AG04449 (cell line): ENCODE measurements around the gene RBP5.

Source experiments
- CTCF ChIA-PET: fragments of 350-600 bp; formaldehyde crosslinking; extraction: SDS; loops from one replicate; lab custom pipeline; 2021; ENCODE audit warnings: antibody characterized with exemption; lab: Yijun Ruan, JAX
- POLR2A ChIA-PET: fragments of 400-600, 350-600 bp; formaldehyde crosslinking; extraction: SDS; loops from one replicate; lab custom pipeline; 2020; ENCODE audit warnings: antibody characterized with exemption, inconsistent platforms; lab: Yijun Ruan, JAX
- DNase-seq: peaks from one replicate; pipeline ENCODE4 v3.0.0-alpha.2; 2010; ENCODE audit warnings: low read depth, low spot score
- H3K4me3 ChIP-seq: 2 replicates; pipeline ENCODE4 v1.5.1; 2011; ENCODE audit warnings: low read depth, mild to moderate bottlenecking, control low read depth, low read length
- TF ChIP-seq, protein P1 (sequence below): IDR thresholded peaks from one replicate; pipeline ENCODE4 v1.5.1; 2011; ENCODE audit warnings: mild to moderate bottlenecking, moderate library complexity, low read length, control low read depth, inconsistent platforms; ENCODE audit not compliant: insufficient read depth; ENCODE audit errors: missing control alignments

The RBP5 gene

DNA sequence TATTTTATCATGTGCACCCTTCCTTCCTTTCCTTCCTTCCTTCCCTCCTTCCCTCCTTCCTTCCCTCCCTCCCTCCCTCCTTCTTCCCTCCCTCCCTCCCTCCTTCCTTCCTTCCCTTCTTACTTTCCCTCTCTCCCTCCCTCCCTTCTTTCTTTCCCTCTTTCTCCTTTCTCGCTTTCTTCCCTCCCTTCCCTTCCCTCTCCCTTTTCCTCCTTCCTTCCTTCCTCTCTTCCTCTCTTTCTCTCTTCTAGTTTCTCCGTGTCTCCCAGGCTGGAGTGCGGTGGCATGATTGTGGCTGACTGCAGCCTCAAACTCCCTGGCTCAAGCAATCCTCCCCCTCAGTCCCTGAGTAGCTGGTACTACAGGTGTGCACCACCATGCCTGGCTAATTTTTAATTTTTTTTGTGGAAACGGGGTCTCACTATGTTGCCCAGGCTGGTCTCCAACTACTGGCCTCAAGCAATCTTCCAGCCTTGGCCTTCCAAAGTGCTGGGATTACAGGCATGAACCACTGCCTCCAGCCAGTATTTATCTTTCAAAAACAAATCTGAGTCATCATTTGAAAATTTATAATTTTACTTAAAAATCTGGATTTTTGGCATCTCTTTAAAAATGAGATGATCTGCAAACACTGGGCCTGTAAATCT, 27.5 kb downstream of the RBP5 start:
- no peak overlapping the region for H3K4me3 ChIP-seq
- TF ChIP-seq, protein P1, sequence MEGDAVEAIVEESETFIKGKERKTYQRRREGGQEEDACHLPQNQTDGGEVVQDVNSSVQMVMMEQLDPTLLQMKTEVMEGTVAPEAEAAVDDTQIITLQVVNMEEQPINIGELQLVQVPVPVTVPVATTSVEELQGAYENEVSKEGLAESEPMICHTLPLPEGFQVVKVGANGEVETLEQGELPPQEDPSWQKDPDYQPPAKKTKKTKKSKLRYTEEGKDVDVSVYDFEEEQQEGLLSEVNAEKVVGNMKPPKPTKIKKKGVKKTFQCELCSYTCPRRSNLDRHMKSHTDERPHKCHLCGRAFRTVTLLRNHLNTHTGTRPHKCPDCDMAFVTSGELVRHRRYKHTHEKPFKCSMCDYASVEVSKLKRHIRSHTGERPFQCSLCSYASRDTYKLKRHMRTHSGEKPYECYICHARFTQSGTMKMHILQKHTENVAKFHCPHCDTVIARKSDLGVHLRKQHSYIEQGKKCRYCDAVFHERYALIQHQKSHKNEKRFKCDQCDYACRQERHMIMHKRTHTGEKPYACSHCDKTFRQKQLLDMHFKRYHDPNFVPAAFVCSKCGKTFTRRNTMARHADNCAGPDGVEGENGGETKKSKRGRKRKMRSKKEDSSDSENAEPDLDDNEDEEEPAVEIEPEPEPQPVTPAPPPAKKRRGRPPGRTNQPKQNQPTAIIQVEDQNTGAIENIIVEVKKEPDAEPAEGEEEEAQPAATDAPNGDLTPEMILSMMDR = no peak
- POLR2A ChIA-PET = no interaction called here
- CTCF ChIA-PET = interaction anchor here (2.5 to 6.4 kb wide), 2 partner anchors 8 to 11 kb away, joined by 13 to 63 read pairs; partner anchors contain the start of gene C1R
- no peak for DNase-seq

DNA sequence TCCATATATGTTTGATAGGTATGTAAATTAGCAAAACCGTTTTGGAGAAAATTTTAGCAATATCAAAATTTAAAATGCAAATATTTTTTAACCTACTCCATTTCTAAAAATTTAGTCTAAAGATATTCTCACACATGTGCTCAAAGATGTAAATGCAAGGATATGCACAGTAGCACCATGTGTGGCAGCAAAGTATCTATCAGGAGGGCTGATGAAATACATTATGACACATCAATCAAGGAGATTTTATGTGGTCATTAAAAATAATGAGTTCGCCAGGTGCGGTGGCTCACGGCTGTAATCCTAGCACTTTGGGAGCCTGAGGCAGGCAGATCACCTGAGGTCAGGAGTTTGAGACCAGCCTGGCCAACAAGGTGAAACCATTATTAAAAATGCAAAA, 28.4 kb downstream of the RBP5 start:
- POLR2A ChIA-PET = no interaction called here
- CTCF ChIA-PET = interaction anchor here (6.4 kb wide), 1 partner anchor 12 kb away, joined by 63 read pairs; no protein-coding TSS in a partner anchor

DNA sequence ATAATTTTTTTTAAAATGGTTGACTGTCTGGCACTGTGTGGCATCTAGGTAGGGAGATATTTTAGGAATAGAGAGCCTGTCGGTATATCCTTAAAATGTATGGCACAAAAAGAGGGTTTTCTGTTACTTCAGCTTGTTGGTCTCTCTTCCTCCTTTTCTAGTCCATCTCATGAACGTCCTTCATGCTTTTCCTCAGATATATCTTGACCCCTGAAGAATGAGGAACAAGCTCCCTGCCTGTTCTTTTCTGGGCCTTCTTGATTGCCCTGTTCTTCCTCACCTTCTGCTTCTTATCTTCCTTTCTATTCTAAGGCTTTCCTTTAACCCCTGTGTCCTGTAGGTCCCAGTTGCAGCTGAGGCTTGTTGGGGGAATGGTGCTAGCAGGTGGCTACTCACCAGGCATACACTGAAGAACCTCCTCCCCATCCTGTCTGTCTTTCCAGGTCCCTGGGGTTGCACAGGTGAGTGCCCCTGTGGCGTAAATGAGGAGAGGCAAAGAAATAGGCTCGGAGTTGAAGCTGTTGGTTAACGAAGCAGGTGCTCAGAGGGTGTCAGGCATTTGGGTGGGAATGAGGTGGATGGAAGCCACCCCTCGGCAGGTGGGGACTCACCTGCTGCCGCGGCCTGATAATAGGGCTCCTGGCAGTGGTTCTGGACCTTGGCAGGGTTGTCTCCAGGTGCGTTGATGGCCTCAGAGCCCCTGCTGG, 29.2 kb downstream of the RBP5 start:
- CTCF ChIA-PET = interaction anchor here (0.8 to 6.4 kb wide), 4 partner anchors 9 to 39 kb away, joined by 3 to 63 read pairs (median 5); partner anchors contain the start of genes C1RL and C1S
- DNase-seq = no peak
- H3K4me3 ChIP-seq = no peak overlapping the region
- POLR2A ChIA-PET = no interaction called here
- TF ChIP-seq, protein P1 = no peak

More for the DNA sequence above, 28.4 kb downstream of the RBP5 start:
- H3K4me3 ChIP-seq = no peak overlapping the region
- no peak for DNase-seq
- TF ChIP-seq, protein P1 = no peak

DNA sequence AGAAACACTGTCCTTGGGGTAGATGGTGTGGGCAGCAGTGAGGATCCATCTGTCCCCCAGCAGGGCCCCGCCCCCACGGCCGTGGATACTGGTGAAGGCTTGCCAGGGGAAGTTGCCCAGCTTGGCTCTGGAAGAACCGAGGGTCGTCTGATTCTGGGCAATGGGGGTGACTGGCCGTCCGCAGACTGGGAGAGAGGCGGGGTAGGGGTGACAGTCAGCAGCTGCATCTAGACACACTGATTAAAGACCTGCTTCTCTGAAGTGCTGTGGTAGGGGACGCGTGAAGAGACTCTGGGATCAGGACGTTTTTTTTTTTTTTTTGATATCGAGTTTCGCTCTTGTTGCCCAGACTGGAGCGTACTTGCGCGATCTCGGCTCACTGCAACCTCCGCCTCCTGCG, 31.7 kb downstream of the RBP5 start:
- H3K4me3 ChIP-seq = no peak overlapping the region
- ChIA-PET POLR2A (no interaction called here), CTCF (interaction anchor here (1.7 to 7.9 kb wide), 3 partner anchors 11 to 36 kb away, joined by 11 to 127 read pairs (median 96); partner anchors contain the start of genes C1RL and C1S)
- TF ChIP-seq, protein P1 = no peak
- no peak for DNase-seq

DNA sequence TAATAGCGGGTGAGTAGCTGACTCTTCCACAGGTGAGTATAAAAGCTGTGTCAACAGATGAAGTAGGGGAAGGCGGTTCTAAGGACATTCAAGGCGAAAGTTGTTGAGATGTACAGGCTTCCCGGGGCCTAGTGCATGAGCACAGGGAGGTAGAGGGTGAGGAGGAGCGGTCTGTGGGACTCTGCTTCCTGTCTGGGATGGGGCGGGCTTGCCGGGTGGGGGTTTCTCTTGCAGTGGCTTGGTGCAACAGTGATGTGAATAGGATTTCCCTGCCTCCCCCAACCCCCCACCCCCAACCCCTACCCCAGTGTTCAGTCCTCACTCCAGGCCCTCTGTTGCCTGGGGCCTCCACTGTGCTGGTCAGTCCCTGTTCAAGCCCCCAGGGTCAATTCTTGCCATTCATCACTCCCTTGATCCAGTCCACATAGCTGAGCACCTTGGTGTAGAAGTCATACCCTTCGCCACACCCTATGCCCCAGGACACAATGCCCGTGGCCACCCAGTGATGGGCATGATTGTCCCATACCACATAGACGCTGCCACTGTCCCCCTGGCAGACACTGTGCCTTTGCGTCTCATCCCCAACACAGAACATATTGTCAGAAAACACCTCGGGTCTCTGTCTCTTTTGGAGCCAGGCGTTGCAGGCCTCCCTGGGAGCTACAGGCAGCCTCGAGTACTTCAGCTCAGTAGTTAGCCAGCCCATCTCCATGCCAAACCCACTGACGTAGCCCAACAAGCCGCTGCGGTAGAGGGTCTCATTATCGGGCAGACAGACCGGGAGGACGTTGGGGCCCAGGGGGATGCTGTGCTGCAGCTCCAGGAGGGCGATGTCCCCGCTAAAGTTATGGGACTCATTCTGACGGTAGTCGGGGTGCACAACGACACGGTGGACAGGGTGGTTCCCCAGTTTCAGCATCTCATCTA, 32.4 kb downstream of the RBP5 start:
- POLR2A ChIA-PET = no interaction called here
- TF ChIP-seq, protein P1 = no peak
- DNase-seq = no peak
- CTCF ChIA-PET = interaction anchor here (1.1 to 7.9 kb wide), 6 partner anchors 9 to 78 kb away, joined by 3 to 127 read pairs (median 8); partner anchors contain the start of genes C1RL, C1S and LPCAT3
- no peak overlapping the region for H3K4me3 ChIP-seq
